Measurements from ENCODE around the gene SGMS2. TPM values are rescaled to one million over a fixed set of nuclear protein-coding genes. Genes with fewer than 3 reads are reported as not detected.

The SGMS2 gene
- polyA plus RNA-seq, 2 of the 4 experiments (the other 2 are of a cell fraction) = 8.5 to 22.6 TPM

DNA sequence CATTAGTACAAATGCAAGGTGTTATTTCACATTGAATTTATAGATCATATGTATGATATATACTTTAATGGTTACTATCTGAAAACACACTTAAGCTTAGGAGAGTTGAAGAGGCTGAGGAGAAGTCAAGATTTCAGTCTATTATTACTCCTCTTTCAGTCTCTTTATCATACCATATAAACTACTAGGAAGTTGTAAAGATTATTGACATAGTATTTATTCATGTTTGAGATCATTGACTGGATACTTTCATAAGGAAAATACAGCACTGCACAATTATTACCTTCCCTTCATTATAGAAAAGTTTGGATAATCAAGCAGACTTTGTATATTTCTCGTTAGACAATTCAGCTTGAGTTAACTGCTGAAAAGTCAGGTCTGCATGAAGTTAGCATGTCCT is 10.0 kb upstream of the SGMS2 start:
- TF ChIP-seq FOSL2 (IDR thresholded peaks at IDR 0.05) (no peak), FOSL2 (CRISPR knock-in tag; IDR thresholded peaks at IDR 0.05) (no peak), HEYL (CRISPR knock-in tag; IDR thresholded peaks at IDR 0.05) (no peak), ZFP36 (IDR thresholded peaks at IDR 0.05; ENCODE audit: borderline replicate concordance, partially characterized antibody) (no peak), BHLHE40 (IDR thresholded peaks at IDR 0.05; ENCODE audit: low read depth, low read length) (no peak), POLR2A (IDR thresholded peaks at IDR 0.05; ENCODE audit: low read length) (no peak), EHMT2 (IDR thresholded peaks at IDR 0.05; ENCODE audit: low read depth) (no peak), CEBPB (IDR thresholded peaks at IDR 0.05) (no peak), CHD4 (IDR thresholded peaks at IDR 0.05; ENCODE audit: borderline replicate concordance) (no peak)
- TF ChIP-seq, protein P1, sequence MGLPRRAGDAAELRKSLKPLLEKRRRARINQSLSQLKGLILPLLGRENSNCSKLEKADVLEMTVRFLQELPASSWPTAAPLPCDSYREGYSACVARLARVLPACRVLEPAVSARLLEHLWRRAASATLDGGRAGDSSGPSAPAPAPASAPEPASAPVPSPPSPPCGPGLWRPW (IDR thresholded peaks at IDR 0.05) = no peak
- ChIA-PET CTCF (interaction anchor here (0.7 kb wide), 1 partner anchor 8 kb away, joined by 3 read pairs; no protein-coding TSS in a partner anchor), POLR2A (no interaction called here)
- 82% methylated on average over 1 of the region's 1 CpG for WGBS (ENCODE audit: missing lambda C conversion rate)
- no peak for ATAC-seq
- no peaks in the 10 kb centered on the region for H3K4me1 ChIP-seq
- H3K4me2 ChIP-seq = no peak overlapping the region
- H3K27ac ChIP-seq = no peak overlapping the region
- no peak for DNase-seq (ENCODE audit: low read depth in 1 of 2, low spot score in 1 of 2)
- H3K9me3 ChIP-seq = no peaks in the 10 kb centered on the region
- H3K4me3 ChIP-seq = no peak overlapping the region
- no peak for FAIRE-seq

DNA sequence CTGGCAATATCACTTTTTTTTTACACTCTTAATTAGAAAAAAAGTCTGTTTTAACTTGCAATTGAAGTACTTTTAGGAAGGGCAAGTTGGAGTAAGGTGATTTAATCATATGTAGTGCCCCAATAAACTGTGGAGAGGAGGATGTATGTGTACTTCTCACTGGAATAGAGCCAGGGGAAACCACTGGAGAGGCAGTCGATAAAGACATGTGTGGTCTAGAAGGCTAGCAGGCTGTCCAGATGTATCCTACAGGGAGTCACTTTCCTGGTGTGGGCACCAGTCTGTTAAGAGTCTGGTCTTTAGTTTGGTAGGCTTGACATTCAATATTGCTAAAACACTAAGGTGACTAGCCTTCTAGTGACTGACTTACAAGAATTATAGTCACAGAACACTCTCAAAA is 9.6 kb upstream of the SGMS2 start:
- no peaks in the 10 kb centered on the region for H3K4me1 ChIP-seq
- TF ChIP-seq CHD4 (IDR thresholded peaks at IDR 0.05; ENCODE audit: borderline replicate concordance) (no peak), FOSL2 (IDR thresholded peaks at IDR 0.05) (no peak), FOSL2 (CRISPR knock-in tag; IDR thresholded peaks at IDR 0.05) (no peak), HDAC2 (IDR thresholded peaks at IDR 0.05) (no peak), RFX5 (IDR thresholded peaks at IDR 0.05) (no peak)
- no peaks in the 10 kb centered on the region for H3K9me3 ChIP-seq
- 87% methylated on average over 1 of the region's 1 CpG for whole genome bisulfite sequencing (ENCODE audit: missing lambda C conversion rate)
- no peak overlapping the region for H3K27ac ChIP-seq
- no peak for ATAC-seq
- ChIA-PET CTCF (interaction anchor here (0.7 kb wide), 1 partner anchor 8 kb away, joined by 3 read pairs; no protein-coding TSS in a partner anchor), POLR2A (no interaction called here)
- DNase-seq (ENCODE audit: low read depth in 1 of 2, low spot score in 1 of 2) = no peak
- no peak overlapping the region for H3K4me2 ChIP-seq
- FAIRE-seq = no peak
- no peak overlapping the region for H3K4me3 ChIP-seq

DNA sequence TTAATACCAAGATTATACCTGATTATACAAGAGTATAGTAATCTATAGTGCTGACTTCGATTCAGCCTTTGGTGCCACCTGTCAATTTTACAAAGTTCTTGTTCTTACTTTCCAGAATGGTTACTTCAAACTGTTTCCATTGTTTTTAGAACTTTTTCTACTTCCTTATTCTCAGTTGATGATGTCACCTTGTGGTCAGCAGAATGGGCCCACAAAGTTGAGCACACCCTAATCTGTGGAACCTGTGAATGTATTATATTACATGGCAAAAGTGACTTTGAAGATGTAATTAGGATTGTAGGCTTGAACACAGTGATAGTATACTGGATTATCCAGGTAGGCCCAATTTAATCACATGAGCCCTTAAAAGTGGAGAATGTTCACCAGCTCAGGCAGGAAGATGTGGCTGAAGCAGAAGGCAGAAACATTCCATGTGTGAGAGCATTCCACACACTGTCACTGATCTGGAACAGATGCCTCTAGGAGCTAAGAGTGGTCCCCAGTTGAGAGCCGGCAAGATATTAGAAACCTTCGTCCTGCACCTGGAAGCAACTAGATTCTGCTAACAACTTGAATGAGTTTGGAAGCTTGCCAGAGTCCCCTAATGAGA is 6.3 kb upstream of the SGMS2 start:
- H3K4me3 ChIP-seq = no peak overlapping the region
- FAIRE-seq (no peak), DNase-seq (ENCODE audit: low read depth in 1 of 2, low spot score in 1 of 2) (no peak), ATAC-seq (no peak)
- H3K27ac ChIP-seq = no peak overlapping the region
- ChIA-PET CTCF (no interaction called here), POLR2A (no interaction called here)
- 63% methylated on average over 3 of the region's 3 CpGs for WGBS (ENCODE audit: missing lambda C conversion rate)
- TF ChIP-seq RNF2 (IDR thresholded peaks at IDR 0.05; ENCODE audit: borderline replicate concordance, low read depth) (no peak), NFE2L2 (conservative IDR thresholded peaks at IDR 0.05; ENCODE audit: low read length) (no peak), SREBF2 (IDR thresholded peaks at IDR 0.05) (no peak), KDM1A (IDR thresholded peaks at IDR 0.05; ENCODE audit: low read depth) (no peak), EP300 (IDR thresholded peaks at IDR 0.05) (no peak), POLR2AphosphoS2 (conservative IDR thresholded peaks at IDR 0.05; ENCODE audit: low read length) (no peak)
- peaks cover under 1% of the 10 kb centered on the region; the same call in 1 of the 3 replicates for H3K4me1 ChIP-seq
- H3K4me2 ChIP-seq = no peak overlapping the region
- no peaks in the 10 kb centered on the region for H3K9me3 ChIP-seq

DNA sequence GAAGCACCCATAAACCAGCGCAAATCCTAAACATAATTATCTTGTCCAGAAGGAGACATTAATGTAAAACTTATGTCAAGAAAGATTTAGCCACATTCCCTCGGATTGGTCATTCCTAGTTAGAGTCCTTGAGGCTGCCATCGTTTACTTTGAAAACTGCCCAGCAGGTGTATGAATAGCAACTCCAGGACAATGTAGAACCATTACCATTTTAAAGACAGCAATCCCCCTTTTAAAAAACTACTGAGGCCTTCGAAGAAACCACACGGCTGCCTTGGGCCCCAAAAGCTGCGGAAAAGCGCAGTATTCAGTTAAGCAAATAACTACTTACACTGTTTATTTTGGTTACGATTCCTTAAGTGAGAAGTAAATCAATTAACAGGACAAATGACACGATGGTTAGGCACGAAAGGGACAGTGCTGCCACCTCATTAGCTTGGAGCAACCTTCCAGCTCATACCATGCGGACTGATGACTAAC is 822 bp upstream of the SGMS2 start:
- TF ChIP-seq RAD21 (conservative IDR thresholded peaks at IDR 0.05 in 1 of 2, IDR thresholded peaks at IDR 0.05 in 1 of 2) (no peak), CBX8 (IDR thresholded peaks at IDR 0.05) (no peak), KDM1A (IDR thresholded peaks at IDR 0.05; ENCODE audit: low read depth) (no peak), TP53 (CRISPR knock-in tag; IDR thresholded peaks at IDR 0.05) (no peak), FOSB (CRISPR knock-in tag; IDR thresholded peaks at IDR 0.05) (no peak), RARB (CRISPR knock-in tag; IDR thresholded peaks at IDR 0.05) (no peak), MAFK (IDR thresholded peaks at IDR 0.05; ENCODE audit: partially characterized antibody) (no peak)
- TF ChIP-seq, protein P2, sequence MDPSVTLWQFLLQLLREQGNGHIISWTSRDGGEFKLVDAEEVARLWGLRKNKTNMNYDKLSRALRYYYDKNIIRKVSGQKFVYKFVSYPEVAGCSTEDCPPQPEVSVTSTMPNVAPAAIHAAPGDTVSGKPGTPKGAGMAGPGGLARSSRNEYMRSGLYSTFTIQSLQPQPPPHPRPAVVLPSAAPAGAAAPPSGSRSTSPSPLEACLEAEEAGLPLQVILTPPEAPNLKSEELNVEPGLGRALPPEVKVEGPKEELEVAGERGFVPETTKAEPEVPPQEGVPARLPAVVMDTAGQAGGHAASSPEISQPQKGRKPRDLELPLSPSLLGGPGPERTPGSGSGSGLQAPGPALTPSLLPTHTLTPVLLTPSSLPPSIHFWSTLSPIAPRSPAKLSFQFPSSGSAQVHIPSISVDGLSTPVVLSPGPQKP (IDR thresholded peaks at IDR 0.05; ENCODE audit: low read depth, low read length) = no peak
- TF ChIP-seq, protein P3, sequence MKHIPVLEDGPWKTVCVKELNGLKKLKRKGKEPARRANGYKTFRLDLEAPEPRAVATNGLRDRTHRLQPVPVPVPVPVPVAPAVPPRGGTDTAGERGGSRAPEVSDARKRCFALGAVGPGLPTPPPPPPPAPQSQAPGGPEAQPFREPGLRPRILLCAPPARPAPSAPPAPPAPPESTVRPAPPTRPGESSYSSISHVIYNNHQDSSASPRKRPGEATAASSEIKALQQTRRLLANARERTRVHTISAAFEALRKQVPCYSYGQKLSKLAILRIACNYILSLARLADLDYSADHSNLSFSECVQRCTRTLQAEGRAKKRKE (CRISPR knock-in tag; IDR thresholded peaks at IDR 0.05; ENCODE audit: low read depth) = no peak
- TF ChIP-seq, protein P4, sequence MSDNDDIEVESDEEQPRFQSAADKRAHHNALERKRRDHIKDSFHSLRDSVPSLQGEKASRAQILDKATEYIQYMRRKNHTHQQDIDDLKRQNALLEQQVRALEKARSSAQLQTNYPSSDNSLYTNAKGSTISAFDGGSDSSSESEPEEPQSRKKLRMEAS (IDR thresholded peaks at IDR 0.05) = no peak
- TF ChIP-seq, protein P5, sequence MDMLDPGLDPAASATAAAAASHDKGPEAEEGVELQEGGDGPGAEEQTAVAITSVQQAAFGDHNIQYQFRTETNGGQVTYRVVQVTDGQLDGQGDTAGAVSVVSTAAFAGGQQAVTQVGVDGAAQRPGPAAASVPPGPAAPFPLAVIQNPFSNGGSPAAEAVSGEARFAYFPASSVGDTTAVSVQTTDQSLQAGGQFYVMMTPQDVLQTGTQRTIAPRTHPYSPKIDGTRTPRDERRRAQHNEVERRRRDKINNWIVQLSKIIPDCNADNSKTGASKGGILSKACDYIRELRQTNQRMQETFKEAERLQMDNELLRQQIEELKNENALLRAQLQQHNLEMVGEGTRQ (IDR thresholded peaks at IDR 0.05) = no peak
- H3K4me2 ChIP-seq = peak overlapping the region; percentile 97
- FAIRE-seq (no peak), ATAC-seq (no peak), DNase-seq (ENCODE audit: low read depth in 1 of 2, low spot score in 1 of 2) (no peak)
- peaks cover 21% of the 10 kb centered on the region for H3K4me1 ChIP-seq
- H3K9me3 ChIP-seq = no peaks in the 10 kb centered on the region
- 34% methylated on average over 11 of the region's 11 CpGs for whole genome bisulfite sequencing (ENCODE audit: missing lambda C conversion rate)
- POLR2A ChIA-PET = interaction anchor here (0.8 to 2.5 kb wide), 4 partner anchors 22 to 103 kb away, joined by 3 to 12 read pairs (median 5); partner anchors contain the start of gene PAPSS1
- CTCF ChIA-PET = interaction anchor here (0.6 to 1.5 kb wide), 2 partner anchors 63 to 90 kb away, joined by 3 to 4 read pairs; no protein-coding TSS in a partner anchor
- peak overlapping the region; percentile 91 for H3K4me3 ChIP-seq
- H3K27ac ChIP-seq = peak overlapping the region; percentile 84 to 92

All from A549 (cell line).